HCT116 (cell line): Measurements from ENCODE around the gene SLC22A2. TPM values are rescaled to one million over a fixed set of nuclear protein-coding genes. Genes with fewer than 3 reads are reported as not detected.

Source experiments
- ATAC-seq: fragments of 200-7000 bp; cut with Tn5 transposase; 2 replicates; pipeline ENCODE4 v1.9.1; 2020; ENCODE audit warnings: mild to moderate bottlenecking, moderate library complexity
- BruUV-seq: library from RNA; stranded (reverse); fragments of 400-500 nt; replicated peaks from 2 replicates; lab custom pipeline; 2021; lab: Mats Ljungman, UMichigan
- CTCF ChIA-PET: fragments of 300-600 bp; sonication (Branson Sonifier 250); formaldehyde crosslinking; loops from one replicate; lab custom pipeline; 2021; ENCODE audit warnings: antibody characterized with exemption; lab: Charles Lee
- POLR2A ChIA-PET: fragments of 300-600, 350-600 bp; sonication (Branson Sonifier 250); formaldehyde crosslinking; loops from one replicate; lab custom pipeline; 2021; ENCODE audit warnings: antibody characterized with exemption; lab: Charles Lee
- RAD21 ChIA-PET, 2 experiments: fragments of 300-600 bp; sonication (Branson Sonifier 250); formaldehyde crosslinking; loops; one replicate each; lab custom pipeline; 2023; ENCODE audit warnings: low total read pairs in 2 of 2; ENCODE audit not compliant: uncharacterized antibody in 2 of 2, unreplicated experiment in 2 of 2, low non-redundant PET in 1 of 2; lab: Charles Lee
- DNase-seq: peaks from one replicate; pipeline ENCODE4 v3.0.0-alpha.2; 2010; ENCODE audit warnings: low read depth, low spot score
- H2AFZ ChIP-seq: fragments of 200-600 bp; shearing (Covaris generic), sonication (generic); 2 replicates; pipeline ENCODE4 v1.6.1; 2017; ENCODE audit warnings: low read depth, mixed run types, mixed read lengths, antibody characterized with exemption, low read length; ENCODE audit not compliant: poor library complexity, severe bottlenecking
- H3K27ac ChIP-seq: 2 replicates; pipeline ENCODE4 v1.5.1; 2012; ENCODE audit warnings: low read depth, low read length
- H3K27me3 ChIP-seq: fragments of 200-600 bp; sonication (generic); 2 replicates; pipeline ENCODE4 v1.6.1; 2016; ENCODE audit warnings: mixed run types, low read length, mixed read lengths; ENCODE audit not compliant: insufficient read depth
- H3K36me3 ChIP-seq, 2 experiments: fragments of 200-500 bp in 1 of 2; fragments of 200-600 bp in 1 of 2; sonication (Bioruptor generic) in 1 of 2; sonication (generic) in 1 of 2; 2 replicates each; pipeline versions ENCODE4 v1.5.1 to v1.6.1; 2014 to 2016; ENCODE audit warnings: low read length in 2 of 2, inconsistent platforms in 1 of 2, mixed read lengths in 1 of 2, mixed run types in 1 of 2; ENCODE audit not compliant: insufficient read depth in 2 of 2, control insufficient read depth in 1 of 2
- H3K4me1 ChIP-seq, 2 experiments: fragments of 200-600 bp in 1 of 2; sonication (generic) in 1 of 2; 2 replicates each; pipeline versions ENCODE4 v1.5.1 to v1.6.1; 2012 to 2017; ENCODE audit warnings: low read length in 2 of 2, inconsistent platforms in 1 of 2, mild to moderate bottlenecking in 1 of 2, mixed read lengths in 1 of 2, mixed run types in 1 of 2, moderate library complexity in 1 of 2; ENCODE audit not compliant: insufficient read depth in 2 of 2, control insufficient read depth in 1 of 2
- H3K4me2 ChIP-seq: fragments of 200-600 bp; sonication (generic); 2 replicates; pipeline ENCODE4 v1.6.1; 2017; ENCODE audit warnings: mixed run types, low read length, mixed read lengths
- H3K4me3 ChIP-seq, 2 experiments: fragments of 200-600 bp in 1 of 2; sonication (generic) in 1 of 2; replicated peaks in 1 of 2; 2 replicates each; pipeline ENCODE4 v1.5.1; 2011 to 2016; ENCODE audit warnings: low read length in 2 of 2, control low read depth in 1 of 2, low read depth in 1 of 2, mild to moderate bottlenecking in 1 of 2, mixed read lengths in 1 of 2, mixed run types in 1 of 2
- H3K79me2 ChIP-seq: fragments of 200-600 bp; sonication (generic); 2 replicates; pipeline ENCODE4 v1.6.1; 2017; ENCODE audit warnings: mild to moderate bottlenecking, mixed run types, low read length, moderate library complexity, mixed read lengths; ENCODE audit not compliant: insufficient read depth
- H3K9ac ChIP-seq: fragments of 200-600 bp; sonication (generic); 2 replicates; pipeline ENCODE4 v1.6.1; 2016; ENCODE audit warnings: low read length, mixed read lengths
- H3K9me2 ChIP-seq: fragments of 200-600 bp; sonication (generic), shearing (Covaris generic); 2 replicates; pipeline ENCODE4 v1.6.1; 2017; ENCODE audit warnings: mixed run types, mild to moderate bottlenecking, moderate library complexity; ENCODE audit not compliant: insufficient read depth
- H3K9me3 ChIP-seq, 2 experiments: fragments of 200-500 bp in 1 of 2; fragments of 200-600 bp in 1 of 2; sonication (Bioruptor generic) in 1 of 2; sonication (generic) in 1 of 2; 2 replicates each; pipeline ENCODE4 v1.6.1; 2014 to 2017; ENCODE audit warnings: low read length in 2 of 2, mixed read lengths in 2 of 2, inconsistent platforms in 1 of 2, low read depth in 1 of 2, mild to moderate bottlenecking in 1 of 2, mixed run types in 1 of 2, moderate library complexity in 1 of 2; ENCODE audit not compliant: control insufficient read depth in 1 of 2, insufficient read depth in 1 of 2
- H4K20me1 ChIP-seq: fragments of 200-600 bp; sonication (generic), shearing (Covaris generic); 2 replicates; pipeline ENCODE4 v1.6.1; 2017; ENCODE audit warnings: mixed run types, mild to moderate bottlenecking, moderate library complexity; ENCODE audit not compliant: insufficient read depth
- ATF3 ChIP-seq: IDR thresholded peaks from 2 replicates; pipeline ENCODE4 v1.6.1; 2012
- ELF1 ChIP-seq: IDR thresholded peaks from 2 replicates; pipeline ENCODE4 v1.6.1; 2012; ENCODE audit warnings: low read depth, borderline replicate concordance
- EZH2 ChIP-seq: fragments of 200-600 bp; sonication (generic); IDR thresholded peaks from 2 replicates; pipeline ENCODE4 v1.6.1; 2017; ENCODE audit warnings: antibody characterized with exemption, mixed run types
- FOSL1 ChIP-seq: IDR thresholded peaks from 2 replicates; pipeline ENCODE4 v1.6.1; 2012; ENCODE audit warnings: low read depth
- JUND ChIP-seq: IDR thresholded peaks from 2 replicates; pipeline ENCODE4 v1.6.1; 2012
- POLR2AphosphoS5 ChIP-seq: IDR thresholded peaks from 2 replicates; pipeline ENCODE4 v1.6.1; 2011; ENCODE audit warnings: mild to moderate bottlenecking, low read depth, low read length, moderate library complexity
- REST ChIP-seq: IDR thresholded peaks from 2 replicates; pipeline ENCODE4 v1.6.1; 2012; ENCODE audit warnings: low read depth
- intact Hi-C: fragments of 100-400 bp; cut with micrococcal nuclease; formaldehyde crosslinking; loops from 2 replicates; pipeline ENCODE4 v1.10.0; 2022
- total RNA-seq: library from RNA; stranded (reverse); gene quantifications from one replicate; pipeline ENCODE4 v1.2.1, GENCODE V29; 2021; ENCODE audit not compliant: unreplicated experiment

SLC22A2 gene
- total RNA-seq, 1 experiment from 2014 or later = not detected

GRCh38 chr6:160274871-160275510 is 16.4 kb upstream of the SLC22A2 start:
- Histone ChIP-seq H3K36me3 (no peaks in the 10 kb centered on the region), H3K9ac (no peak overlapping the region), H3K79me2 (no peaks in the 10 kb centered on the region), H3K4me2 (no peak overlapping the region), H3K9me2 (no peaks in the 10 kb centered on the region), H3K27me3 (no peaks in the 10 kb centered on the region), H3K27ac (no peak overlapping the region), H3K9me3 (no peaks in the 10 kb centered on the region), H3K4me1 (no peaks in the 10 kb centered on the region), H3K4me3 (no peak overlapping the region), H4K20me1 (no peaks in the 10 kb centered on the region), H2AFZ (no peak overlapping the region)
- ChIA-PET RAD21 (no interaction called here), POLR2A (no interaction called here), CTCF (no interaction called here)
- TF ChIP-seq ELF1 (no peak), POLR2AphosphoS5 (no peak), REST (no peak), ATF3 (no peak), JUND (no peak), FOSL1 (no peak), EZH2 (no peak)
- ATAC-seq = no peak
- no peak for DNase-seq
- BruUV-seq = no TSS peak
- intact Hi-C loops = no loop called here
